T-cell (primary cell): ENCODE measurements around the gene GNAS. TPM values are rescaled to one million over a fixed set of nuclear protein-coding genes. Genes with fewer than 3 reads are reported as not detected.

Experiments used
- ATAC-seq, 4 experiments: fragments of 200-7000 bp in 3 of 4; fragments of 150-1000 bp in 1 of 4; cut with Tn5 transposase; replicated peaks in 1 of 4; 1 replicate in 3 of 4; 2 replicates in 1 of 4; pipeline ENCODE4 v1.10.0; 2021; ENCODE audit warnings: moderate library complexity in 3 of 4, mild to moderate bottlenecking in 2 of 4, moderate number of reproducible peaks in 1 of 4
- CTCF ChIA-PET, 2 donors: fragments of 300-600 bp; sonication (Branson Sonifier 250); formaldehyde crosslinking; loops; one replicate each; lab custom pipeline; 2022; ENCODE audit warnings: antibody characterized with exemption in 2 of 2; lab: Charles Lee
- POLR2A ChIA-PET, 2 donors: fragments of 300-600 bp; sonication (Branson Sonifier 250); formaldehyde crosslinking; loops; one replicate each; lab custom pipeline; 2022; ENCODE audit warnings: antibody characterized with exemption in 2 of 2; lab: Charles Lee
- DNase-seq, 35 experiments: peaks; one replicate each; pipeline versions ENCODE4 v3.0.0 to v3.0.0-alpha.2; 2013 to 2023
- H3K27ac ChIP-seq: one replicate; pipeline ENCODE4 v1.5.1; 2013; ENCODE audit warnings: low read length
- H3K27me3 ChIP-seq, 2 experiments: replicated peaks in 1 of 2; 1 replicate in 1 of 2; 2 replicates in 1 of 2; pipeline versions ENCODE4 v1.6.1 to v1.7.0; 2013; ENCODE audit warnings: low read length in 1 of 2, mixed read lengths in 1 of 2; ENCODE audit not compliant: control insufficient read depth in 2 of 2, insufficient read depth in 2 of 2; ENCODE audit errors: extremely low read depth in 1 of 2
- H3K36me3 ChIP-seq, 2 donors: 1 replicate in 1 of 2; 2 replicates in 1 of 2; pipeline versions ENCODE4 v1.6.1 to v1.7.0; 2013; ENCODE audit warnings: low read length in 1 of 2; ENCODE audit not compliant: control insufficient read depth in 2 of 2, insufficient read depth in 1 of 2; ENCODE audit errors: extremely low read depth in 1 of 2
- H3K4me1 ChIP-seq, 2 experiments: 1 replicate in 1 of 2; 2 replicates in 1 of 2; pipeline versions ENCODE4 v1.6.1 to v1.7.0; 2013; ENCODE audit warnings: low read length in 2 of 2, mixed read lengths in 1 of 2; ENCODE audit not compliant: insufficient read depth in 2 of 2, control insufficient read depth in 1 of 2; ENCODE audit errors: extremely low read depth in 1 of 2
- H3K4me3 ChIP-seq, 2 donors: 1 replicate in 1 of 2; 2 replicates in 1 of 2; pipeline versions ENCODE4 v1.5.1 to v1.7.0; 2013; ENCODE audit warnings: mild to moderate bottlenecking in 2 of 2, low read length in 1 of 2, moderate library complexity in 1 of 2; ENCODE audit not compliant: control insufficient read depth in 1 of 2; ENCODE audit errors: extremely low read depth in 1 of 2
- H3K9me3 ChIP-seq: 2 replicates; pipeline ENCODE4 v1.7.0; 2013
- H3K27ac Mint-ChIP-seq, 2 donors: one replicate each; pipeline ENCODE4 v1.8.0; 2020 to 2021; ENCODE audit warnings: mild to moderate bottlenecking in 2 of 2, mixed read lengths in 2 of 2
- H3K27me3 Mint-ChIP-seq, 2 donors: one replicate each; pipeline ENCODE4 v1.8.0; 2021 to 2022; ENCODE audit warnings: mixed read lengths in 2 of 2
- H3K36me3 Mint-ChIP-seq: one replicate; pipeline ENCODE4 v1.8.0; 2021; ENCODE audit warnings: mixed read lengths
- H3K4me1 Mint-ChIP-seq, 3 donors: one replicate each; pipeline ENCODE4 v1.8.0; 2020 to 2022; ENCODE audit warnings: mixed read lengths in 3 of 3, mild to moderate bottlenecking in 1 of 3
- H3K4me3 Mint-ChIP-seq, 3 donors: one replicate each; pipeline ENCODE4 v1.8.0; 2020 to 2022; ENCODE audit warnings: mild to moderate bottlenecking in 3 of 3, mixed read lengths in 3 of 3, moderate library complexity in 3 of 3
- H3K9me3 Mint-ChIP-seq, 3 donors: one replicate each; pipeline ENCODE4 v1.8.0; 2020 to 2022; ENCODE audit warnings: mixed read lengths in 3 of 3
- WGBS: methylation state at CpG from one replicate; pipeline ENCODE4 v1.1.5; 2013; ENCODE audit warnings: missing lambda C conversion rate; ENCODE audit not compliant: insufficient coverage; 5-methylcytosine and 5-hydroxymethylcytosine counted together
- total RNA-seq, 35 experiments: library from RNA in 6 of 35; stranded (reverse) in 6 of 35; fragments of 120-200 nt in 1 of 35; gene quantifications; one replicate each; pipeline versions ENCODE4 v1.2.1 to v1.2.4 and lab custom pipeline; 2013 to 2026

The GNAS gene
- total RNA-seq, 5 donors from 2014 or later (not counting 1 experiment from before 2014, with no cell fraction given), result 578 to 855 (median 640) TPM

DNA sequence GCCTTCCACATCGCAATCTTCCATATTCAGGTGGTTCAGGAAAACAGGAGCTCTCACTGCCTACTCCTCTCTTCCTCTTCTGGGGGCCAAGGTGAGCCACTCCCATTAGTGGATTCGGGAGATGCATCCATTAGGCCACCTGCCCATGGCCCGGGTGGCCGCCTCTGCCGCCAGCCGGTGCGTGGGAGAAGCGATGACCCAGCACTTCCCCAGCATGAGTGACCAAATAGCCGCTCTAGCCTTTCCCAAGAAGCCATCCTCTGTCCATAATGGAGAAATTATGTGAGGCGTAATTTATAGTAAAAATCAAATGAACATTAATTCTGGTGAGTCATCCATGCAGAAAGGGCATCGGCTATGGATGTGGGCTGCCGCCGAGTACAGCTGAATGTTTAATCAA, 41.2 kb upstream of the GNAS start:
- POLR2A ChIA-PET, result no interaction called here
- no peak for DNase-seq
- peaks cover 22 to 33% of the 10 kb centered on the region in 2 donors for H3K27me3 Mint-ChIP-seq

DNA sequence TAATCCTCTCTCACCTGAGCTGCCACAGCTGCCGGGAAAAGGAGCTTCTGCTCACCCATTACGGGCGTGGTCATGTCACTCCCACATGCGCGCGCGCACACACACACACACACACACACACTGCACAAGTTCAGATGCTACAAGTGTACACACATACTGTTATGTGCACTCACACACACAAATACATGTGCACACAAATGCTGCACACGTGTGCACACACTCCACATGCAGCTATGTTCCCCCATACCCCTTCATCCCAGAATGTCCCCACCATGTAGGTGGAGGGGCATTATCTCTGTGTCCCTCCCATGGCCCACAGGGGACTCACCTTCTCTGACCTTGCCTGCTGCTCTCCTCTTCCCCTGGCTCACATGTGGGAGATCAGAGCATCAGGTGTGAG, 39.1 kb upstream of the GNAS start:
- ChIA-PET POLR2A (no interaction called here), CTCF (no interaction called here)
- Histone ChIP-seq H3K4me3 (no peak overlapping the region), H3K27me3 (peaks cover 0 to 52% of the 10 kb centered on the region in 2 experiments), H3K4me1 (peaks cover 0 to 4% of the 10 kb centered on the region in 2 experiments), H3K27ac (no peak overlapping the region), H3K9me3 (no peaks in the 10 kb centered on the region), H3K36me3 (no peaks in the 10 kb centered on the region)
- ATAC-seq, result no peak
- WGBS, result 82% methylated on average over 6 of the region's 8 CpGs
- Mint-ChIP-seq H3K27me3 (peaks cover 16 to 30% of the 10 kb centered on the region in 2 donors), H3K4me1 (peaks cover 0 to 3% (median 0%) of the 10 kb centered on the region in 3 donors), H3K27ac (no peak overlapping the region), H3K9me3 (no peaks in the 10 kb centered on the region), H3K36me3 (no peaks in the 10 kb centered on the region), H3K4me3 (no peak overlapping the region)
- DNase-seq, result no peak

More for the DNA sequence above, 41.2 kb upstream of the GNAS start:
- no peaks in the 10 kb centered on the region for H3K36me3 ChIP-seq
- H3K4me3 ChIP-seq, result no peak overlapping the region
- no peaks in the 10 kb centered on the region for H3K9me3 Mint-ChIP-seq
- peaks cover 0 to 2% (median 0%) of the 10 kb centered on the region in 3 donors for H3K4me1 Mint-ChIP-seq
- H3K27ac ChIP-seq, result no peak overlapping the region
- H3K4me3 Mint-ChIP-seq, result no peak overlapping the region
- H3K27ac Mint-ChIP-seq, result no peak overlapping the region
- no peak for ATAC-seq
- H3K27me3 ChIP-seq, result peaks cover 0 to 50% of the 10 kb centered on the region in 2 experiments
- CTCF ChIA-PET, result no interaction called here
- H3K9me3 ChIP-seq, result no peaks in the 10 kb centered on the region
- H3K36me3 Mint-ChIP-seq, result no peaks in the 10 kb centered on the region
- 93% methylated on average over 9 of the region's 13 CpGs for WGBS
- peaks cover 0 to 4% of the 10 kb centered on the region in 2 experiments for H3K4me1 ChIP-seq

DNA sequence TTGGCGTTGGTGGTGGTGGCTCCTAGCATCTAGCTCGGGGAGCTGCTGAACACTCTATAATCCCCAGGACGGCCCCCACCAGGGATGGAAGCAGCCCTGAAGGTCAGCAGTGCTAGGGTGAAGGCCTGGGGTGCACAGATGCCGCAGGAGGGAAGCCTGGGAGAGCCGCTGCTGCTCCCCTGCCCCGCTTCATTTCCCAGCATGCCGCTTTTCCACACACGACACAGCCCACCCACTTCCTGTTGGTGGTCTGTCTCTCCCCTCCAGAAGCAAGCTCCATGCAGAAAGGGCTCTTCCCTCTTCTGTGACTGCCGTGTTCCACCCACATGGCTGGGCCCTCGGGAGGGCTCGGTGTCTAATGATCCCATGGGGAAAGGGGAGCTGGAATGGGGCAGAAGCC, 37.1 kb upstream of the GNAS start:
- Mint-ChIP-seq H3K27me3 (peaks cover 14 to 24% of the 10 kb centered on the region in 2 donors), H3K9me3 (no peaks in the 10 kb centered on the region), H3K27ac (no peak overlapping the region), H3K36me3 (no peaks in the 10 kb centered on the region), H3K4me1 (peaks cover 0 to 8% (median 0%) of the 10 kb centered on the region in 3 donors), H3K4me3 (no peak overlapping the region)
- Histone ChIP-seq H3K36me3 (no peaks in the 10 kb centered on the region), H3K9me3 (no peaks in the 10 kb centered on the region), H3K27ac (no peak overlapping the region), H3K4me3 (no peak overlapping the region), H3K27me3 (peaks cover 0 to 49% of the 10 kb centered on the region in 2 experiments), H3K4me1 (peaks cover 0 to 3% of the 10 kb centered on the region in 2 experiments)
- no peak for DNase-seq
- POLR2A ChIA-PET, result no interaction called here
- CTCF ChIA-PET, result no interaction called here
- 46% methylated on average over 9 of the region's 11 CpGs for WGBS
- ATAC-seq, result no peak

DNA sequence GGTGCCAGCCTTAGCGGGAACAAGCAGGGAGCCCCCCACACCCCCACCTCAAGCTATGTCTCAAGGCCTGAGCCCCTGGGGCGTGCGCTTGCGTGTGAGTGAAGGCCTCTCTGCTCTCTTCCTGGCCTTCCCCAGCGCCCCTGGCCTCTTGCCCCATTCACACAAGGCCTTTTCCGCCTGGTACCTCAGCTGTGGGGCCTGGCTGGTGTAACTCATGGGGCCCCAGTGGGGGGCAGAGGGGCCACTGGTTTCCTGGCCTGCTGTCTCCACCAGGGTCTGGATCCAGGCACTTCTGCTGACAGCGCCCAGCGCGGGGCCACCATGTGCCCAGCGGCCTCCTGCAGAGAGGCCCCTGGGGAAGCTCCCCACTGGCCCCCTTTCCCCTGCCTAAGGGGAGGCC, 36.5 kb upstream of the GNAS start:
- CTCF ChIA-PET, result interaction anchor here in 1 of 2 donors (0.6 kb wide), 1 partner anchor 261 kb away, joined by 3 read pairs; no protein-coding TSS in a partner anchor
- Histone ChIP-seq H3K9me3 (no peaks in the 10 kb centered on the region), H3K4me1 (peaks cover 0 to 3% of the 10 kb centered on the region in 2 experiments), H3K27me3 (peaks cover 0 to 48% of the 10 kb centered on the region in 2 experiments), H3K36me3 (no peaks in the 10 kb centered on the region), H3K27ac (no peak overlapping the region), H3K4me3 (no peak overlapping the region)
- POLR2A ChIA-PET, result no interaction called here
- ATAC-seq (no peak), DNase-seq (no peak)
- peaks cover 0 to 8% (median 0%) of the 10 kb centered on the region in 3 donors for H3K4me1 Mint-ChIP-seq
- H3K4me3 Mint-ChIP-seq, result no peak overlapping the region
- no peaks in the 10 kb centered on the region for H3K9me3 Mint-ChIP-seq
- 91% methylated on average over 9 of the region's 10 CpGs for WGBS
- H3K36me3 Mint-ChIP-seq, result no peaks in the 10 kb centered on the region
- peaks cover 14 to 23% of the 10 kb centered on the region in 2 donors for H3K27me3 Mint-ChIP-seq
- H3K27ac Mint-ChIP-seq, result no peak overlapping the region

DNA sequence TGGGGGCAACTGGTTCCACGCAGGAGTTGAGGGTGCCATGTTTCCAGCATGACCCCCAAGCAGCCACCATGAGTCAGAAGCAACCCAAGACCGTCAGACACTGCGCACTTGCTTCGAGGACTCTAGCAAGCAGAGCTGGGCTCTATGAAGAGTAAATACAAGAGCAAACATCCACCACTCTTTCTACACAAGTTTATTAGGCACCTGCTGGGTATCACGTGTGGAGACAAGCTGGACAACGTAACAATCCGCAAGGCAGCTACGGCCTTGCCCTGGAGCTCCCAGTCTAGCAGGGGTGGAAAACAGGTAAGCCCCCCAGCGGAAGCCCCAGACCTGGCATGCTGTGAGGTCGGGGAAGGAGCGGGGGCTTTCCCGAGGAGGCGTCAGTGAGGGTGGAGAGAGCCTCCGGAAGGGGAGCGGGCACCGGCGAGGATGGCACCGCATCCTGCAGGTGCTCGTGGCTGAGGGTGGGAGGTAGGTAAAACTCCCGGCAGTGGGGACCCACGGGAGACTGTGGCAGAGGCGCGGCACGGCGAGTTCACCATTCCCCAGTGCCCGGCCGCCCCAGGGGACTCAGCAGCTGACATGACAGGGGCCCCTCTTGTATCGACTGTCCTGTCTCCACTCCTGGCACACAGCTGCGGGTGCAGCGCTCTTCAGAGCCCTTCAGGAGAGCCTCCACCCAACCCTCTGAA, 35.4 kb upstream of the GNAS start:
- peaks cover 7 to 14% of the 10 kb centered on the region in 2 donors for H3K27me3 Mint-ChIP-seq
- ChIA-PET CTCF (no interaction called here), POLR2A (no interaction called here)
- no peak overlapping the region for H3K27ac Mint-ChIP-seq
- H3K9me3 Mint-ChIP-seq, result no peaks in the 10 kb centered on the region
- no peak for DNase-seq
- H3K36me3 ChIP-seq, result no peaks in the 10 kb centered on the region
- peaks cover 0 to 6% (median 0%) of the 10 kb centered on the region in 3 donors for H3K4me1 Mint-ChIP-seq
- H3K4me3 ChIP-seq, result no peak overlapping the region
- H3K4me1 ChIP-seq, result peaks cover 0 to 3% of the 10 kb centered on the region in 2 experiments
- H3K27me3 ChIP-seq, result peaks cover 0 to 42% of the 10 kb centered on the region in 2 experiments
- WGBS, result 92% methylated on average over 28 of the region's 30 CpGs
- H3K4me3 Mint-ChIP-seq, result no peak overlapping the region
- H3K9me3 ChIP-seq, result no peaks in the 10 kb centered on the region
- H3K36me3 Mint-ChIP-seq, result peaks cover 3% of the 10 kb centered on the region
- no peak for ATAC-seq
- no peak overlapping the region for H3K27ac ChIP-seq

DNA sequence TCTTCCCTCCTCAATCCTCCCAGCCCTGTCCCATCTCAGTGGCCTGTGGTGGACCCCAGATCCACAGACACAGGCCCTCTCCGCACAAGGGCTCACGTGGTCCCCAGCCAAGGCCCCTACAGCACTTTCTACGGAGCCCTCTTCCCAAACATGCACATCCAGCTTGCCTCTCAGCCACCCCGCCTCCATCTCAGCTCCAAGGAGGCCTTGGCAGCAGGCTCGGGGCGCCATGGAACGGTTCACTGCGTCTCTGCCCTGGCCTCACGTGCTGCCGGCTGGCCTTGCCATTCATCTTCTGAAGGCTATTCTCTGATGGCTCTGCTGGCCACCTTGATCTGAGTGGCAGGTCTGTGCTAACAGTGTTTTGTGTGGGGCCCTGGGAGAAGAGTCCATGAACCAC, 34.8 kb upstream of the GNAS start:
- no peak overlapping the region for H3K4me3 ChIP-seq
- peaks cover 0 to 37% of the 10 kb centered on the region in 2 experiments for H3K27me3 ChIP-seq
- H3K27ac Mint-ChIP-seq, result no peak overlapping the region
- H3K4me1 ChIP-seq, result peaks cover 0 to 3% of the 10 kb centered on the region in 2 experiments
- ATAC-seq (no peak), DNase-seq (no peak)
- no peak overlapping the region for H3K27ac ChIP-seq
- H3K9me3 ChIP-seq, result no peaks in the 10 kb centered on the region
- H3K36me3 ChIP-seq, result no peaks in the 10 kb centered on the region
- H3K4me1 Mint-ChIP-seq, result peaks cover 0 to 6% (median 0%) of the 10 kb centered on the region in 3 donors
- WGBS, result 90% methylated on average over 10 of the region's 10 CpGs
- peaks cover 6 to 11% of the 10 kb centered on the region in 2 donors for H3K27me3 Mint-ChIP-seq
- peaks cover 3% of the 10 kb centered on the region for H3K36me3 Mint-ChIP-seq
- H3K4me3 Mint-ChIP-seq, result no peak overlapping the region
- CTCF ChIA-PET, result interaction anchor here in 1 of 2 donors (0.8 kb wide), 1 partner anchor 34 kb away, joined by 3 read pairs; no protein-coding TSS in a partner anchor
- H3K9me3 Mint-ChIP-seq, result no peaks in the 10 kb centered on the region
- POLR2A ChIA-PET, result no interaction called here
